Activated T-helper 2 cell treated with anti-CD3 and anti-CD28 coated beads, Interferon-gamma antibody, Interleukin-2, Interleukin-4, amounts not matched to agents 10 μg/mL and 5 μg/mL and 100 μg/mL, durations not matched to agents 14 hours and 24 hours and 36 hours (primary cell): ENCODE data around the gene USP12. TPM values are rescaled to one million over a fixed set of nuclear protein-coding genes. Genes with fewer than 3 reads are reported as not detected.
A peak's percentile ranks its signal among the peaks of the same experiment; 100 is the strongest.

Source experiments
- DNase-seq: peaks from one replicate; pipeline ENCODE4 v3.0.0; 2021; ENCODE audit warnings: low spot score
- H3K27ac Mint-ChIP-seq: one replicate; pipeline ENCODE4 v1.8.0; 2021; ENCODE audit warnings: mixed read lengths
- H3K27me3 Mint-ChIP-seq: one replicate; pipeline ENCODE4 v1.8.0; 2021; ENCODE audit warnings: low read depth, mixed read lengths
- H3K36me3 Mint-ChIP-seq: one replicate; pipeline ENCODE4 v1.8.0; 2021; ENCODE audit warnings: low read depth, mixed read lengths
- H3K4me1 Mint-ChIP-seq: one replicate; pipeline ENCODE4 v1.8.0; 2021; ENCODE audit warnings: low read depth, mixed read lengths
- H3K4me3 Mint-ChIP-seq: one replicate; pipeline ENCODE4 v1.8.0; 2021; ENCODE audit warnings: low read depth, mild to moderate bottlenecking, moderate library complexity, mixed read lengths
- H3K9me3 Mint-ChIP-seq: one replicate; pipeline ENCODE4 v1.8.0; 2021; ENCODE audit warnings: mixed read lengths
- intact Hi-C: fragments of 100-400 bp; cut with micrococcal nuclease; formaldehyde crosslinking; loops from one replicate; pipeline ENCODE4 v1.15.1; 2023
- total RNA-seq: library from RNA; stranded (reverse); gene quantifications from 2 replicates; pipeline ENCODE4 v1.2.3, GENCODE V29; 2022

USP12 gene
- total RNA-seq, 1 donor from 2014 or later: 40.8 TPM

- intact Hi-C loops: loop anchor here (10.0 kb wide), 1 partner anchor 1233 kb away; no protein-coding TSS in a partner anchor
- Mint-ChIP-seq H3K36me3 (peaks cover 15% of the 10 kb centered on the region), H3K9me3 (peaks cover 5% of the 10 kb centered on the region), H3K27ac (no peak overlapping the region), H3K27me3 (no peaks in the 10 kb centered on the region), H3K4me1 (peaks cover 43% of the 10 kb centered on the region), H3K4me3 (no peak overlapping the region)
- DNase-seq: no peak
Measured at GRCh38 chr13:27137759-27138158, 33.9 kb downstream of the USP12 start.

- Mint-ChIP-seq H3K36me3 (peaks cover 10% of the 10 kb centered on the region), H3K4me3 (no peak overlapping the region), H3K9me3 (peaks cover 8% of the 10 kb centered on the region), H3K4me1 (peaks cover 62% of the 10 kb centered on the region), H3K27me3 (no peaks in the 10 kb centered on the region), H3K27ac (no peak overlapping the region)
- no peak for DNase-seq
- intact Hi-C loops: loop anchor here (10.0 kb wide), 1 partner anchor 1230 kb away; no protein-coding TSS in a partner anchor
Measured at GRCh38 chr13:27135023-27135422, 36.6 kb downstream of the USP12 start.

GRCh38 chr13:27133889-27134288 lies 37.7 kb downstream of the USP12 start:
- Mint-ChIP-seq H3K9me3 (peaks cover 12% of the 10 kb centered on the region), H3K4me1 (peaks cover 63% of the 10 kb centered on the region), H3K27me3 (no peaks in the 10 kb centered on the region), H3K36me3 (peaks cover 20% of the 10 kb centered on the region), H3K27ac (no peak overlapping the region), H3K4me3 (no peak overlapping the region)
- intact Hi-C loops: loop anchor here (5.0 to 10.0 kb wide), 2 partner anchors 42 to 1229 kb away; no protein-coding TSS in a partner anchor
- no peak for DNase-seq

GRCh38 chr13:27132538-27132937 lies 39.1 kb downstream of the USP12 start:
- intact Hi-C loops: loop anchor here (5.0 to 10.0 kb wide), 2 partner anchors 40 to 1228 kb away; no protein-coding TSS in a partner anchor
- H3K36me3 Mint-ChIP-seq: peaks cover 27% of the 10 kb centered on the region
- H3K9me3 Mint-ChIP-seq: peaks cover 12% of the 10 kb centered on the region

GRCh38 chr13:27131906-27132305 lies 39.7 kb downstream of the USP12 start:
- peak overlapping the region; percentile 3 for H3K4me3 Mint-ChIP-seq
- peaks cover 69% of the 10 kb centered on the region for H3K4me1 Mint-ChIP-seq
- peaks cover 33% of the 10 kb centered on the region for H3K36me3 Mint-ChIP-seq
- intact Hi-C loops: loop anchor here (1.0 to 10.0 kb wide), 8 partner anchors 15 to 1227 kb away; partner anchors contain the start of gene RPL21
- DNase-seq: no peak
- no peaks in the 10 kb centered on the region for H3K27me3 Mint-ChIP-seq
- H3K27ac Mint-ChIP-seq: peak overlapping the region; percentile 80
- H3K9me3 Mint-ChIP-seq: peaks cover 12% of the 10 kb centered on the region

More at GRCh38 chr13:27132538-27132937, 39.1 kb downstream of the USP12 start:
- no peaks in the 10 kb centered on the region for H3K27me3 Mint-ChIP-seq
- peak overlapping the region; percentile 7 for H3K4me3 Mint-ChIP-seq
- H3K27ac Mint-ChIP-seq: peak overlapping the region; percentile 80
- DNase-seq: no peak
- H3K4me1 Mint-ChIP-seq: peaks cover 63% of the 10 kb centered on the region

GRCh38 chr13:27130979-27131623 lies 40.5 kb downstream of the USP12 start:
- Mint-ChIP-seq H3K27ac (peak overlapping the region; percentile 80), H3K4me1 (peaks cover 73% of the 10 kb centered on the region), H3K27me3 (no peaks in the 10 kb centered on the region), H3K36me3 (peaks cover 37% of the 10 kb centered on the region), H3K9me3 (peaks cover 12% of the 10 kb centered on the region), H3K4me3 (peak overlapping the region; percentile 31)
- peak; percentile 75 for DNase-seq
- intact Hi-C loops: loop anchor here (1.0 to 10.0 kb wide), 8 partner anchors 16 to 1226 kb away; partner anchors contain the start of gene RPL21

GRCh38 chr13:27130223-27130978 lies 41.2 kb downstream of the USP12 start:
- peaks cover 69% of the 10 kb centered on the region for H3K4me1 Mint-ChIP-seq
- intact Hi-C loops: loop anchor here (2.0 to 10.0 kb wide), 5 partner anchors 38 to 1226 kb away; partner anchors contain the start of gene RPL21
- no peak for DNase-seq
- no peaks in the 10 kb centered on the region for H3K27me3 Mint-ChIP-seq
- peak overlapping the region; percentile 80 for H3K27ac Mint-ChIP-seq
- H3K9me3 Mint-ChIP-seq: peaks cover 12% of the 10 kb centered on the region
- H3K36me3 Mint-ChIP-seq: peaks cover 44% of the 10 kb centered on the region
- H3K4me3 Mint-ChIP-seq: peak overlapping the region; percentile 31

- H3K4me1 Mint-ChIP-seq: peaks cover 59% of the 10 kb centered on the region
- H3K9me3 Mint-ChIP-seq: peaks cover 22% of the 10 kb centered on the region
- H3K27me3 Mint-ChIP-seq: no peaks in the 10 kb centered on the region
- no peak overlapping the region for H3K4me3 Mint-ChIP-seq
- H3K27ac Mint-ChIP-seq: peak overlapping the region; percentile 42
- intact Hi-C loops: no loop called here
- H3K36me3 Mint-ChIP-seq: peaks cover 56% of the 10 kb centered on the region
- DNase-seq: no peak
Measured at GRCh38 chr13:27128825-27129627, 42.6 kb downstream of the USP12 start.

GRCh38 chr13:27126859-27127258 lies 44.8 kb downstream of the USP12 start:
- peaks cover 37% of the 10 kb centered on the region for H3K9me3 Mint-ChIP-seq
- H3K4me1 Mint-ChIP-seq: peaks cover 45% of the 10 kb centered on the region
- no peak overlapping the region for H3K4me3 Mint-ChIP-seq
- H3K27ac Mint-ChIP-seq: no peak overlapping the region
- H3K27me3 Mint-ChIP-seq: no peaks in the 10 kb centered on the region
- no peak for DNase-seq
- H3K36me3 Mint-ChIP-seq: peaks cover 71% of the 10 kb centered on the region
- intact Hi-C loops: no loop called here

GRCh38 chr13:27125357-27126282 lies 46.0 kb downstream of the USP12 start:
- Mint-ChIP-seq H3K9me3 (peaks cover 35% of the 10 kb centered on the region), H3K36me3 (peaks cover 76% of the 10 kb centered on the region), H3K4me3 (no peak overlapping the region), H3K27me3 (no peaks in the 10 kb centered on the region), H3K4me1 (peaks cover 40% of the 10 kb centered on the region), H3K27ac (no peak overlapping the region)
- no peak for DNase-seq
- intact Hi-C loops: no loop called here

GRCh38 chr13:27124571-27124970 lies 47.0 kb downstream of the USP12 start:
- H3K9me3 Mint-ChIP-seq: peaks cover 25% of the 10 kb centered on the region
- no peak for DNase-seq
- no peaks in the 10 kb centered on the region for H3K27me3 Mint-ChIP-seq
- H3K4me3 Mint-ChIP-seq: no peak overlapping the region
- intact Hi-C loops: no loop called here
- no peak overlapping the region for H3K27ac Mint-ChIP-seq
- peaks cover 67% of the 10 kb centered on the region for H3K36me3 Mint-ChIP-seq
- peaks cover 37% of the 10 kb centered on the region for H3K4me1 Mint-ChIP-seq
